Spleen (tissue), 11 donors: ENCODE results near the gene ABCC12. TPM values are rescaled to one million over a fixed set of nuclear protein-coding genes. Genes with fewer than 3 reads are reported as not detected.

Experiments used
- DNase-seq: peaks from one replicate; pipeline ENCODE4 v3.0.0-alpha.2; 2020
- H3K27ac ChIP-seq, 8 donors: fragments of 200-600 bp; sonication (generic) in 7 of 8; 1 replicate in 4 of 8; 2 replicates in 4 of 8; pipeline versions ENCODE4 v1.5.0 to v1.8.0; 2016 to 2021; ENCODE audit warnings: inconsistent platforms in 4 of 8, mild to moderate bottlenecking in 4 of 8, moderate library complexity in 1 of 8
- H3K27me3 ChIP-seq, 7 donors: fragments of 200-600 bp; sonication (generic) in 6 of 7; replicated peaks in 1 of 7; 1 replicate in 4 of 7; 2 replicates in 3 of 7; pipeline versions ENCODE4 v1.5.0 to v1.8.0; 2016 to 2021; ENCODE audit warnings: inconsistent platforms in 3 of 7, mild to moderate bottlenecking in 1 of 7
- H3K36me3 ChIP-seq, 6 donors: fragments of 200-600 bp; sonication (generic) in 5 of 6; 1 replicate in 4 of 6; 2 replicates in 2 of 6; pipeline versions ENCODE4 v1.5.0 to v1.8.0; 2016 to 2021; ENCODE audit warnings: inconsistent platforms in 2 of 6
- H3K4me1 ChIP-seq, 6 donors: fragments of 200-600 bp; sonication (generic) in 5 of 6; 1 replicate in 3 of 6; 2 replicates in 3 of 6; pipeline versions ENCODE4 v1.5.0 to v1.8.0; 2016 to 2021; ENCODE audit warnings: inconsistent platforms in 3 of 6
- H3K4me3 ChIP-seq, 8 donors: fragments of 200-600 bp; sonication (generic) in 7 of 8; 1 replicate in 4 of 8; 2 replicates in 4 of 8; pipeline versions ENCODE4 v1.5.0 to v1.8.0; 2016 to 2021; ENCODE audit warnings: inconsistent platforms in 4 of 8, mild to moderate bottlenecking in 4 of 8, moderate library complexity in 2 of 8
- H3K9me3 ChIP-seq, 8 donors: fragments of 200-600 bp; sonication (generic) in 7 of 8; 1 replicate in 4 of 8; 2 replicates in 4 of 8; pipeline versions ENCODE4 v1.5.0 to v1.8.0; 2016 to 2021; ENCODE audit warnings: inconsistent platforms in 4 of 8
- CTCF ChIP-seq, 11 experiments: fragments of 200-600 bp in 7 of 11; fragments of 450-650 bp in 4 of 11; sonication (generic) in 4 of 11; IDR thresholded peaks in 8 of 11; conservative IDR thresholded peaks in 3 of 11; 1 replicate in 7 of 11; 2 replicates in 4 of 11; pipeline versions ENCODE4 v1.4.0 to v1.8.0; 2016 to 2021; ENCODE audit warnings: antibody characterized with exemption in 11 of 11, inconsistent platforms in 4 of 11, mild to moderate bottlenecking in 1 of 11
- POLR2A ChIP-seq, 3 donors: fragments of 450-650 bp; IDR thresholded peaks; one replicate each; pipeline ENCODE4 v1.5.1; 2017; ENCODE audit warnings: antibody characterized with exemption in 3 of 3, mild to moderate bottlenecking in 1 of 3
- POLR2AphosphoS5 ChIP-seq, 3 donors: sonication (generic); formaldehyde crosslinking; IDR thresholded peaks; one replicate each; pipeline ENCODE4 v1.5.1; 2017; ENCODE audit warnings: antibody characterized with exemption in 3 of 3
- WGBS, 5 donors: extraction: QIAGEN DNeasy Blood & Tissue Kit in 3 of 5; methylation state at CpG; one replicate each; pipeline versions ENCODE4 v1.1.5 to v1.1.7; 2013 to 2018; 5-methylcytosine and 5-hydroxymethylcytosine counted together
- intact Hi-C: fragments of 100-400 bp; cut with DNase I; formaldehyde crosslinking; loops from one replicate; pipeline ENCODE4 v1.15.0; 2023; ENCODE audit warnings: low total_unique reads
- polyA plus RNA-seq, 3 donors: library from polyadenylated mRNA; stranded (reverse); fragments of 200-250 nt; gene quantifications; one replicate each; pipeline ENCODE4 v1.2.1, GENCODE V29; 2013
- total RNA-seq, 7 donors: library from RNA; depleted of rRNA in 3 of 7; stranded (reverse); fragments of >200 nt in 3 of 7; fragmentation: NEBNext Ultra II Directional in 4 of 7; extraction: Animal tissue kit (Norgen Biotek cat#: 25700) in 4 of 7; gene quantifications; one replicate each; pipeline versions ENCODE4 v1.1.0 to v1.2.1, GENCODE V29; 2016 to 2021
- donor health status: healthy with polysubstance abuse.
- donor health status: DM: no; HTN: no; CAD: no; lungs with moderate emphysema.
- donor health status: DM: no; HTN: no; CAD: no.
- donor health status: Bipolar disorder and iron deficiency.
- donor health status: healthy.
- donor health status: DM: no; HTN: no; CAD: no.
- donor health status: DM: yes; HTN: yes; CAD: no.

ABCC12 gene
- total and polyA plus RNA-seq, 10 donors, result not detected

- H3K27ac ChIP-seq, result no peak overlapping the region
- no peaks in the 10 kb centered on the region for H3K27me3 ChIP-seq
- no peak for DNase-seq
- H3K36me3 ChIP-seq, result no peaks in the 10 kb centered on the region
- no peaks in the 10 kb centered on the region for H3K9me3 ChIP-seq
- WGBS, 5 donors, result 84 to 95% (median 90%) methylated on average over 18 of the region's 18 CpGs
- no peak overlapping the region for H3K4me3 ChIP-seq
- no peaks in the 10 kb centered on the region for H3K4me1 ChIP-seq
- TF ChIP-seq CTCF (IDR thresholded peaks at IDR 0.05 in 8 of 11, conservative IDR thresholded peaks at IDR 0.05 in 3 of 11), result no peak
- TF ChIP-seq POLR2AphosphoS5 (IDR thresholded peaks at IDR 0.05), result no peak
- no peak for TF ChIP-seq POLR2A (IDR thresholded peaks at IDR 0.05)
- intact Hi-C loops, result no loop called here
Measured at GRCh38 chr16:48133455-48134211, 22.2 kb downstream of the ABCC12 start.

DNA sequence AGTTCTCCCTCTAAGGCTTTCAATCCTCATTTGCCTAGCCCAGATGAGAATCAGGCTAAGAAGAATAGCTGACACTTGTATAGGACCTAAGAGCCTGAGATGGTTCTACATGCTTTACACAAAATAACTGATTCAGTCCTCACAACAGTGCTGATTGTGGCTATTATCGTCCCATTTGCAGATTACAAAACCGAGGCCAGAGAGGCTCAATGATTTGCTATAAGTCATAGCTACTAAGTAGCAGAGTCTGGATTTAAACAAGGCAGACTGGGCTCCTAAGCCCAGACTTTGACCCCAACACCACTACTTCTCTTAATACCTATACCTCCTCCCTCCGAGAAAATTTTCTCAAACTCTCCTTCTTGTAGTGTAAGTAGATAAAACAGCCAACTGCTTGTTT is 23.1 kb downstream of the ABCC12 start:
- intact Hi-C loops, result no loop called here
- Histone ChIP-seq H3K4me3 (no peak overlapping the region), H3K4me1 (no peaks in the 10 kb centered on the region), H3K27me3 (no peaks in the 10 kb centered on the region), H3K36me3 (no peaks in the 10 kb centered on the region), H3K9me3 (no peaks in the 10 kb centered on the region), H3K27ac (no peak overlapping the region)
- WGBS, 5 donors, result 83 to 94% (median 86%) methylated on average over 3 of the region's 3 CpGs
- no peak for DNase-seq
- no peak for TF ChIP-seq POLR2A (IDR thresholded peaks at IDR 0.05)
- TF ChIP-seq POLR2AphosphoS5 (IDR thresholded peaks at IDR 0.05), result no peak
- TF ChIP-seq CTCF (IDR thresholded peaks at IDR 0.05 in 8 of 11, conservative IDR thresholded peaks at IDR 0.05 in 3 of 11), result no peak

DNA sequence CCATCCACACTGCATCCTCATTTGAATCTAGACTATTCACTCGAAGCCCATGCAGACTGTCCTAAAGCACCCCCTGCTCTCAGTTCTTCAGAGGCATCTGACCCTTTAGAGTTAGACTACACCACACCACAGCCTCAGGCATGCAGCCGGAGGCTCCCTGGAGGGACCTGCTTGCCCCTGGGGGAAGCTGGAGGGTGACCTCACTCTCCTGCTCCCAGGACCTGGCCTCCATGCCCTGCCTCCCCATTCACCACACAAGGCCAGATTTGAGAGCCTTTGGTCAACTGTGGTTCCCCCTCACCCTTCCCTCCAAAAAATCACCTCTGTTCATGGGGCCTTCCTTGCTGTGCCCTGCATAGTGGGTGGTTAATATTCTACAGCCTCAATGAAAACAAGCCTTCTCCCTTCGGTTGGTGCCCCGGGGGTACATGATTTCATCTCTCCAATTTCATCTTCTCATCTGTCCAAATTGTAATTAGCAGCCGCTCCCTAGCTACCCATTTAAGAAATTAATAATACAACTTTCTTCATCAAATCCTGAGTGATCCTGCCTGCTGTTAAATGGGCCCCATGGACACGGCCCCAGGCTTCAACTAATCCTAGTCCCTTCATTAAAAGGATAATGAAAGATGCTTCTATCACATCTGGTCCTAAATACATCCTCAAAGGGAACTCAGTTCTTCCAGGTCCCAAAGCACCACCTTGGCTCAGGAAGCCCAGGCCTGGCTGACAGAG is 24.4 kb downstream of the ABCC12 start:
- no peaks in the 10 kb centered on the region for H3K4me1 ChIP-seq
- intact Hi-C loops, result no loop called here
- WGBS, 5 donors, result 84 to 92% (median 89%) methylated on average over 6 of the region's 6 CpGs
- no peaks in the 10 kb centered on the region for H3K9me3 ChIP-seq
- H3K36me3 ChIP-seq, result no peaks in the 10 kb centered on the region
- H3K4me3 ChIP-seq, result no peak overlapping the region
- H3K27ac ChIP-seq, result no peak overlapping the region
- TF ChIP-seq POLR2AphosphoS5 (IDR thresholded peaks at IDR 0.05) (no peak), CTCF (IDR thresholded peaks at IDR 0.05 in 8 of 11, conservative IDR thresholded peaks at IDR 0.05 in 3 of 11) (no peak)
- no peak for DNase-seq
- H3K27me3 ChIP-seq, result no peaks in the 10 kb centered on the region

DNA sequence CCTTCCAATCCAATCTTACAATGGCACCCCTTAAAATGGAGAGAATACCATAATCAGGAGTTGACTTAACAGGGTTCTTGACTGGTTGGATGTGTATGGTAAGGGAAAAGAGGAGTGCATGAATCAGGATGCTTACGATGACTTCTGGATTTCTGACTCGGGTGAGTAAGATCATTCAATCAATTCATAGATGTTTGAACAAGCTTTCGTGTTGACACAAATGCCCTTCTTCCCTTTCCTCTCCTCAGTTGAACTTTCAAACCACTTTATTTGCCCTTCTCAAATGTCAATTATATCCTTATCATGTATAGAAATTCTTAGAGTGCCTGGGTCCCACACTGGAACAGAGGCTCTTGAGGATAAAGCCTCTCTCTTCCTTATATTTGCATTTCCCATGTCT is 25.9 kb downstream of the ABCC12 start:
- no peak for TF ChIP-seq POLR2AphosphoS5 (IDR thresholded peaks at IDR 0.05)
- no peak for TF ChIP-seq POLR2A (IDR thresholded peaks at IDR 0.05)
- Histone ChIP-seq H3K9me3 (no peaks in the 10 kb centered on the region), H3K4me1 (no peaks in the 10 kb centered on the region), H3K4me3 (no peak overlapping the region), H3K27me3 (no peaks in the 10 kb centered on the region), H3K36me3 (no peaks in the 10 kb centered on the region), H3K27ac (no peak overlapping the region)
- WGBS, 5 donors, result 85 to 93% (median 91%) methylated on average over 3 of the region's 3 CpGs
- intact Hi-C loops, result no loop called here
- DNase-seq, result no peak
